PC-3 (cell line): ENCODE results near the gene GRIN2C. TPM values are rescaled to one million over a fixed set of nuclear protein-coding genes. Genes with fewer than 3 reads are reported as not detected.

Experiments
- ATAC-seq: fragments of 200-7000 bp; cut with Tn5 transposase; 2 replicates; pipeline ENCODE4 v1.9.1; 2020; ENCODE audit warnings: mild to moderate bottlenecking, moderate library complexity
- BruUV-seq: library from RNA; stranded (reverse); fragments of 400-500 nt; replicated peaks from 2 replicates; lab custom pipeline; 2021; lab: Mats Ljungman, UMichigan
- CTCF ChIA-PET: fragments of 300-600 bp; sonication (Branson Sonifier 250); formaldehyde crosslinking; loops from one replicate; lab custom pipeline; 2022; ENCODE audit warnings: antibody characterized with exemption; lab: Charles Lee
- POLR2A ChIA-PET: fragments of 300-600 bp; sonication (Branson Sonifier 250); formaldehyde crosslinking; loops from one replicate; lab custom pipeline; 2022; ENCODE audit warnings: antibody characterized with exemption; ENCODE audit not compliant: unreplicated experiment; lab: Charles Lee
- DNase-seq: peaks from one replicate; pipeline ENCODE4 v3.0.0-alpha.2; 2015
- H2AFZ ChIP-seq: fragments of 300-600 bp; sonication (generic); 2 replicates; pipeline ENCODE4 v1.6.0; 2016; ENCODE audit warnings: antibody characterized with exemption, low read length
- H3F3A ChIP-seq: fragments of 300-600 bp; sonication (generic); one replicate; pipeline ENCODE4 v1.6.0; 2017; ENCODE audit warnings: antibody characterized with exemption, low read length, control low read depth, mild to moderate bottlenecking; ENCODE audit not compliant: unreplicated experiment
- H3K27ac ChIP-seq: fragments of 300-600 bp; sonication (generic); 2 replicates; pipeline ENCODE4 v1.5.1; 2016; ENCODE audit warnings: mild to moderate bottlenecking, low read length
- H3K27me3 ChIP-seq: fragments of 300-600 bp; sonication (generic); 2 replicates; pipeline ENCODE4 v1.6.1; 2016; ENCODE audit warnings: low read length, mixed read lengths
- H3K36me3 ChIP-seq: fragments of 300-600 bp; sonication (generic); 2 replicates; pipeline ENCODE4 v1.6.1; 2016; ENCODE audit warnings: low read depth, mixed run types, low read length, mixed read lengths
- H3K4me1 ChIP-seq: fragments of 300-600 bp; sonication (generic); 2 replicates; pipeline ENCODE4 v1.5.1; 2016; ENCODE audit warnings: low read length; ENCODE audit not compliant: insufficient read depth
- H3K4me2 ChIP-seq: fragments of 300-600 bp; sonication (generic); 2 replicates; pipeline ENCODE4 v1.6.0; 2016; ENCODE audit warnings: low read length
- H3K4me3 ChIP-seq: fragments of 300-600 bp; sonication (generic); 2 replicates; pipeline ENCODE4 v1.5.1; 2016; ENCODE audit warnings: mild to moderate bottlenecking, low read length, mixed read lengths
- H3K79me2 ChIP-seq: fragments of 300-600 bp; sonication (generic); 2 replicates; pipeline ENCODE4 v1.6.1; 2017; ENCODE audit warnings: low read length, mixed read lengths
- H3K9ac ChIP-seq: fragments of 300-600 bp; sonication (generic); 2 replicates; pipeline ENCODE4 v1.6.0; 2016; ENCODE audit warnings: mild to moderate bottlenecking, low read length
- H3K9me2 ChIP-seq: fragments of 300-600 bp; sonication (generic); replicated peaks from 2 replicates; pipeline ENCODE4 v1.6.1; 2016; ENCODE audit warnings: mixed run types, low read length, mixed read lengths
- H3K9me3 ChIP-seq: fragments of 300-600 bp; sonication (generic); 2 replicates; pipeline ENCODE4 v1.6.1; 2016; ENCODE audit warnings: low read length, mixed read lengths
- H4K20me1 ChIP-seq: fragments of 300-600 bp; sonication (generic); 2 replicates; pipeline ENCODE4 v1.6.1; 2016; ENCODE audit warnings: low read length, mixed read lengths
- CTCF ChIP-seq: fragments of 300-600 bp; sonication (generic); conservative IDR thresholded peaks from 2 replicates; pipeline ENCODE4 v1.5.1; 2017; ENCODE audit warnings: antibody characterized with exemption, low read depth, mild to moderate bottlenecking, low read length
- EZH2 ChIP-seq: fragments of 300-600 bp; sonication (generic); IDR thresholded peaks from one replicate; pipeline ENCODE4 v1.6.1; 2017; ENCODE audit warnings: antibody characterized with exemption, mild to moderate bottlenecking, low read length; ENCODE audit not compliant: unreplicated experiment
- EZH2phosphoT487 ChIP-seq: fragments of 300-600 bp; sonication (generic); IDR thresholded peaks from 2 replicates; pipeline ENCODE4 v1.6.1; 2018; ENCODE audit warnings: mild to moderate bottlenecking, antibody characterized with exemption, low read length, borderline replicate concordance
- intact Hi-C: fragments of 100-400 bp; cut with micrococcal nuclease; formaldehyde crosslinking; loops from 2 replicates; pipeline ENCODE4 v1.9.0; 2023
- total RNA-seq: library from RNA; depleted of rRNA; stranded (reverse); fragments of >200 nt; gene quantifications from 2 replicates; pipeline ENCODE4 v1.2.3, GENCODE V29; 2014

Gene GRIN2C
- total RNA-seq, 1 experiment from 2014 or later: 0.04 TPM

DNA sequence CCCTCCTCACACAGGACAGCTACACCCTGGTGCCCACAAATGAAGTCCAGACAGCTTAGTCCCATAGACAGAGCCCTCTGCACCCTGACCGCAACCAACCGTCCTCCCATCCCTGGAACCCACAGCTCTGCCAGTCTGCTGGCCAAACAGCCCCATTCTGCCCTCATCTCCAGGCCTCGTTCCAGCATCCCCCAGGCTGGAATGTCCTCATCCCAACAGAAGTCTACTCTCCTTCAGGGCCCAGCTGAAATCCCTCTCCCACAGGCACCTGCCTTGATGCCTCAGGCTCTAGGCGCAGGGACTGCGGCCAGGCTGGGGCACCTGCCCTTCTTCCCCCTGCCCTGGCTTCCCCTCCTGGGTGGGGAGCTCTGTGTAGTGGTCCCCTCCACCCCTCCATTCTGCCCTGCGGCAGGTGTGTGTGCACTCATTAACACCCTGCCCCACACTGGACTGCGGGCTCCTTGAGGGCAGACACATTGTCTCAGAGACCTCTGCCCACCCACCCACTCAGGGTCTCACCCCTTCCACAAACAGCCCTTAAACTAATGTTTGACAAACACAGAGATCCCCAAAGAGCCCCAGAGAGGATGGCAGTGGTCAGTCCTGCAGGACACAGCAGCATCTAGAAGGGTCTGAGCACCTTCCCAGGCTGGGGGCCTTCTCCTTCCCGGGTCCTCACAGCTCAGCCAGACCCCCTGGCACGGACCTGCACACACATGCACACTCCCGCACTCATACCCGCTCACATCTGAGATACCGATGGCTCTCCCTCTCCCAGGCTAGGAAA, 820 bp downstream of the GRIN2C start:
- no peak overlapping the region for H3K9ac ChIP-seq
- no peaks in the 10 kb centered on the region for H3K79me2 ChIP-seq
- ATAC-seq: no peak
- POLR2A ChIA-PET: no interaction called here
- H3K4me1 ChIP-seq: no peaks in the 10 kb centered on the region
- H3F3A ChIP-seq: no peaks in the 10 kb centered on the region
- DNase-seq: no peak
- CTCF ChIA-PET: interaction anchor here (1.2 to 1.5 kb wide), 2 partner anchors 16 to 201 kb away, joined by 3 to 4 read pairs; no protein-coding TSS in a partner anchor
- peak overlapping the region; percentile 77; the same call in 1 of the 2 replicates for H3K4me2 ChIP-seq
- H4K20me1 ChIP-seq: no peaks in the 10 kb centered on the region
- no peak overlapping the region for H3K4me3 ChIP-seq
- peaks cover 69% of the 10 kb centered on the region for H3K27me3 ChIP-seq
- H3K9me2 ChIP-seq: no peaks in the 10 kb centered on the region
- no peak overlapping the region for H3K27ac ChIP-seq
- no peaks in the 10 kb centered on the region for H3K9me3 ChIP-seq
- TF ChIP-seq EZH2 (no peak), CTCF (no peak), EZH2phosphoT487 (no peak)
- H3K36me3 ChIP-seq: no peaks in the 10 kb centered on the region
- no TSS peak for BruUV-seq
- H2AFZ ChIP-seq: no peak overlapping the region
- intact Hi-C loops: no loop called here

GRCh38 chr17:74857191-74857590, 2.5 kb downstream of the GRIN2C start:
- Histone ChIP-seq H3K27ac (no peak overlapping the region), H3K4me3 (no peak overlapping the region), H3K9me2 (no peaks in the 10 kb centered on the region), H3K36me3 (no peaks in the 10 kb centered on the region), H2AFZ (no peak overlapping the region), H4K20me1 (no peaks in the 10 kb centered on the region), H3K4me1 (no peaks in the 10 kb centered on the region), H3K9me3 (no peaks in the 10 kb centered on the region), H3K27me3 (peaks cover 81% of the 10 kb centered on the region), H3K79me2 (no peaks in the 10 kb centered on the region), H3K4me2 (no peak overlapping the region), H3F3A (no peaks in the 10 kb centered on the region), H3K9ac (no peak overlapping the region)
- no TSS peak for BruUV-seq
- TF ChIP-seq EZH2: no peak
- no peak for TF ChIP-seq CTCF
- TF ChIP-seq EZH2phosphoT487: no peak
- POLR2A ChIA-PET: no interaction called here
- intact Hi-C loops: no loop called here
- no peak for DNase-seq
- CTCF ChIA-PET: no interaction called here
- no peak for ATAC-seq

DNA sequence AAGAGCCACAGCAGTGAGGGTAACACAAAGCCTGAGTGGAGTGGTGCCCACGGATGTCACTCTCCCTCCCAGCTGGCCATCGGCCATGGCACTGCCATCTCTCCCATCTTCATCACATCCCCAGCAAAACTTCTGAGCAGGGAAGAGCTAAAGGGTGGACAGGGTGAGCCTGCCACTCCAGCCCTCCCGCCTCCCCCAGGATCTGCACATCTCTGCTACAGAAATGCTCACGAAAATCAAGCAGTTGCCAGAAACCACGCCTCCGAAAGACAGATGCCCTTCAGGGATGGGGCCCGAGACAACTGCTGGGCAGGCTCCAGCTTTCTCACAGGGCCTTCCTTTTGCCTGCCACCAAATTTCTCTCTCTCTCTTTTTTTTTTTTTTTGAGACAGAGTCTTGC, 3.6 kb downstream of the GRIN2C start:
- intact Hi-C loops: no loop called here
- Histone ChIP-seq H3F3A (no peaks in the 10 kb centered on the region), H3K36me3 (no peaks in the 10 kb centered on the region), H3K4me2 (no peak overlapping the region), H3K27me3 (peaks cover 83% of the 10 kb centered on the region), H3K4me1 (no peaks in the 10 kb centered on the region), H3K79me2 (no peaks in the 10 kb centered on the region), H3K9ac (no peak overlapping the region), H2AFZ (no peak overlapping the region), H3K27ac (no peak overlapping the region), H3K9me2 (no peaks in the 10 kb centered on the region), H3K9me3 (no peaks in the 10 kb centered on the region), H4K20me1 (no peaks in the 10 kb centered on the region), H3K4me3 (no peak overlapping the region)
- POLR2A ChIA-PET: no interaction called here
- no peak for DNase-seq
- TF ChIP-seq CTCF (no peak), EZH2 (no peak), EZH2phosphoT487 (no peak)
- no TSS peak for BruUV-seq
- ATAC-seq: no peak
- CTCF ChIA-PET: interaction anchor here (0.6 kb wide), 1 partner anchor 537 kb away, joined by 3 read pairs; no protein-coding TSS in a partner anchor
